Neural crest cell (in vitro differentiated cells): ENCODE measurements around the gene CAPN3. TPM values are rescaled to one million over a fixed set of nuclear protein-coding genes. Genes with fewer than 3 reads are reported as not detected.

Experiments
- DNase-seq: peaks from one replicate; pipeline ENCODE4 v3.0.0; 2021; ENCODE audit warnings: low read depth, mixed read lengths, low spot score
- H3K27ac Mint-ChIP-seq: one replicate; pipeline ENCODE4 v1.8.0; 2021; ENCODE audit warnings: mild to moderate bottlenecking, mixed read lengths; ENCODE audit not compliant: unreplicated experiment
- H3K27me3 Mint-ChIP-seq: 2 replicates; pipeline ENCODE4 v1.8.0; 2021; ENCODE audit warnings: low read depth, mild to moderate bottlenecking, mixed read lengths
- H3K36me3 Mint-ChIP-seq: 2 replicates; pipeline ENCODE4 v1.8.0; 2021; ENCODE audit warnings: low read depth, mild to moderate bottlenecking, mixed read lengths
- H3K4me1 Mint-ChIP-seq: 2 replicates; pipeline ENCODE4 v1.8.0; 2021; ENCODE audit warnings: mixed read lengths
- H3K4me3 Mint-ChIP-seq: one replicate; pipeline ENCODE4 v1.8.0; 2021; ENCODE audit warnings: mild to moderate bottlenecking, mixed read lengths
- H3K9me3 Mint-ChIP-seq: 2 replicates; pipeline ENCODE4 v1.8.0; 2021; ENCODE audit warnings: mixed read lengths
- total RNA-seq: library from RNA; stranded (reverse); gene quantifications from 2 replicates; pipeline ENCODE4 v1.2.1, GENCODE V29; 2021
- TF ChIP-seq, protein P1 (sequence below): fragments of 200-600 bp; sonication (generic); conservative IDR thresholded peaks from 2 replicates; pipeline ENCODE4 v1.5.0; 2021; ENCODE audit warnings: antibody characterized with exemption, mild to moderate bottlenecking

CAPN3 gene
- total RNA-seq, 1 donor from 2014 or later = 2.7 TPM

GRCh38 chr15:42359985-42360384, 684 bp downstream of the CAPN3 start:
- Mint-ChIP-seq H3K4me3 (no peak overlapping the region), H3K9me3 (no peaks in the 10 kb centered on the region), H3K4me1 (no peaks in the 10 kb centered on the region), H3K27me3 (no peaks in the 10 kb centered on the region), H3K27ac (no peak overlapping the region), H3K36me3 (no peaks in the 10 kb centered on the region)
- DNase-seq = no peak
- TF ChIP-seq, protein P1, sequence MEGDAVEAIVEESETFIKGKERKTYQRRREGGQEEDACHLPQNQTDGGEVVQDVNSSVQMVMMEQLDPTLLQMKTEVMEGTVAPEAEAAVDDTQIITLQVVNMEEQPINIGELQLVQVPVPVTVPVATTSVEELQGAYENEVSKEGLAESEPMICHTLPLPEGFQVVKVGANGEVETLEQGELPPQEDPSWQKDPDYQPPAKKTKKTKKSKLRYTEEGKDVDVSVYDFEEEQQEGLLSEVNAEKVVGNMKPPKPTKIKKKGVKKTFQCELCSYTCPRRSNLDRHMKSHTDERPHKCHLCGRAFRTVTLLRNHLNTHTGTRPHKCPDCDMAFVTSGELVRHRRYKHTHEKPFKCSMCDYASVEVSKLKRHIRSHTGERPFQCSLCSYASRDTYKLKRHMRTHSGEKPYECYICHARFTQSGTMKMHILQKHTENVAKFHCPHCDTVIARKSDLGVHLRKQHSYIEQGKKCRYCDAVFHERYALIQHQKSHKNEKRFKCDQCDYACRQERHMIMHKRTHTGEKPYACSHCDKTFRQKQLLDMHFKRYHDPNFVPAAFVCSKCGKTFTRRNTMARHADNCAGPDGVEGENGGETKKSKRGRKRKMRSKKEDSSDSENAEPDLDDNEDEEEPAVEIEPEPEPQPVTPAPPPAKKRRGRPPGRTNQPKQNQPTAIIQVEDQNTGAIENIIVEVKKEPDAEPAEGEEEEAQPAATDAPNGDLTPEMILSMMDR = no peak

DNA sequence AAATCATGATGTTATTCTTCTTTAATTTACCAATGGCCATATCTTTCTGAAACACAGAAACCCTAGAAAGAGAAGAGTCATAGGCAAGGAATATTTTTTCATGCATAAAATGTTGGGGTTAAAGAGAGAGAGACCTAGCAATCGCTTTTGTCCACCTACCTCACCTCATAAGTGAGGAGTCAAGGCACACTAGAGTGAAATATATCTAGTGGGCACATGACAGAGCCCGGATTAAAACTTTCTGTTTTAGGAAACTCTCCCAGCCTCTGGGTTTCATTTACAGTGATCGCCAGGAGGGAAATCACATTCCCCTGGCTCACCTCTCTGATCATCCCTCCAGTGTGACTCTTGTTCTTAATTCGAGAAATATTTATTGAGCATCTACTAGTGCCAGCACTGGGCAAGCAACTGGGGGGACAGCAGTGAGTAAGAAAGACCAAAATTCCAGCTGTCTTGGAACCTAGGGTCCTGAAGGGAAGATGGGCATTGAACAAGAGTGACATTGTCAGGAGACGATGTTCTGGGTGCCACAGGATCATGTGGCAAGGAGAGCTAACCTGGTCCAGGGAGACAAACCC, 1.3 kb downstream of the CAPN3 start:
- Mint-ChIP-seq H3K4me1 (no peaks in the 10 kb centered on the region), H3K27me3 (no peaks in the 10 kb centered on the region), H3K36me3 (no peaks in the 10 kb centered on the region), H3K27ac (no peak overlapping the region), H3K4me3 (no peak overlapping the region), H3K9me3 (no peaks in the 10 kb centered on the region)
- DNase-seq = no peak
- TF ChIP-seq, protein P1 = no peak

DNA sequence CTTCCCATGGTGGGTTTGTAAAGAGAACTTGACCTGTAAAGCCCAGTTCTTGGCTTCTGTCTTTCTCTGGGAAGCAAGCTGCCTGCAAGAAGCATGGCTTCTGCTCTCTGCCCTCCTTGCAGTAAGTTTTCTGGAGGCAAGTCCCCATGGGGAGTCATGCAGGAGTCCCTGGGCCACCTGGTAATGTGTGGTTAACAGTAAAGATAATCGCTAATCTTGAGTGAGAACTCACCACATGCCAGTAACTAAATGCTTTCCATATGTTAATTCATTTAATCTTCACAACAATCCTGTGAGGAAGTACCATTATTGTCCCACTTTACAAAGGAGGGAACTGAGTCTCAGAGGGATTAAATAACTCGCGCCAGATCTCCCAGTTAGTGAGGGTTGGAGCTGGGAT, 4.2 kb downstream of the CAPN3 start:
- TF ChIP-seq, protein P1 = no peak
- peaks cover 4% of the 10 kb centered on the region for H3K27me3 Mint-ChIP-seq
- no peak overlapping the region for H3K4me3 Mint-ChIP-seq
- DNase-seq = no peak
- no peaks in the 10 kb centered on the region for H3K9me3 Mint-ChIP-seq
- no peak overlapping the region for H3K27ac Mint-ChIP-seq
- H3K36me3 Mint-ChIP-seq = no peaks in the 10 kb centered on the region
- H3K4me1 Mint-ChIP-seq = no peaks in the 10 kb centered on the region

GRCh38 chr15:42363942-42364341, 4.6 kb downstream of the CAPN3 start:
- H3K27me3 Mint-ChIP-seq = peaks cover 4% of the 10 kb centered on the region

DNA sequence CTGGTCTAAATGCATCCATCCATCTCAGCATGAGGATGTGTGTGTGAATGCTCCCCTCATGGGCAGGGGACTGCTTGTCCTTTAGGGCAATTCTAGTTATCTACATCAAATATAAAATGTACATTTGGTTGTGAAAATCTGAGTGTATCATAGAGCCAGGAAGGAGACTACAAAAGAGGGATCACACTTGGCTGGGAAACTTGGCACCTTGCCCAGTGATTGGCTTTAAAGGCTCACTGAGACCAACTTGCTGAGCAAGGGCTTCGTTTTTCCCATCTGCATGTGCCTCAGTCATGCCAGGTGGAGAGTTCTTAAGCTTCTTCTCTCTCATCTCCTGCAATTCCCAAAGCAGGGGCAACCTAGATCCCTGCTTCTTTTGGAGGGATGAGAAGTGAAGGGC, 5.2 kb downstream of the CAPN3 start:
- DNase-seq = no peak
- Mint-ChIP-seq H3K27ac (no peak overlapping the region), H3K4me1 (no peaks in the 10 kb centered on the region), H3K36me3 (no peaks in the 10 kb centered on the region), H3K4me3 (no peak overlapping the region), H3K9me3 (peaks cover 5% of the 10 kb centered on the region), H3K27me3 (peaks cover 4% of the 10 kb centered on the region)
- TF ChIP-seq, protein P1 = no peak

More at GRCh38 chr15:42363942-42364341, 4.6 kb downstream of the CAPN3 start:
- Mint-ChIP-seq H3K27ac (no peak overlapping the region), H3K9me3 (peaks cover 2% of the 10 kb centered on the region), H3K4me1 (no peaks in the 10 kb centered on the region), H3K4me3 (no peak overlapping the region), H3K36me3 (no peaks in the 10 kb centered on the region)
- no peak for DNase-seq
- TF ChIP-seq, protein P1 = no peak
